MM.1S (cell line): ENCODE measurements around the gene RBFOX1.

Source experiments
- EZH2 ChIP-seq: fragments of 300-600 bp; sonication (generic); optimal IDR thresholded peaks from 2 replicates; pipeline ENCODE3; 2017; ENCODE audit warnings: low read depth, mild to moderate bottlenecking, antibody characterized with exemption, low read length, mixed read lengths
- EZH2phosphoT487 ChIP-seq: fragments of 300-600 bp; sonication (generic); IDR thresholded peaks from 2 replicates; pipeline ENCODE4 v1.6.1; 2018; ENCODE audit warnings: antibody characterized with exemption, low read length

DNA sequence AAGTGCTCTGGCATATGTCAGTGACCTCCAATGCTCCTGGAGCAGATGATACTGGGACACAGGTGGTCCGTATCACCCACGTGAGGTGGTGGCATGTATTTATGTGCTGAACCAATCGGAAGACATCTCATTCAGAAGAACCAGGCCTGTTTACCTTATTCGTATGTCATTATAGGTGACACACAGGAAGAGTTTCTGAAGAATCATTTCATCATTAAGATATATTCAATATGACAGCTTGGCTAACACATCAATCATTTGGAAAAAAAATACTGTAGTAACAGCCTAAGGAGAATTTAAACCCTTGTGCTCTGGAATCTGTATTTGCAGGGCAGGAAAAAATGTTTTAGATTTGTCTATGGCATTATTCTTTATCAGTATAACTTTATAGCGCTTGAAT lies 44.6 kb downstream of the RBFOX1 start:
- TF ChIP-seq EZH2phosphoT487 (no peak), EZH2 (no peak)
